T-helper 2 cell treated with Interferon-gamma antibody and Interleukin-4, amounts not matched to agents 5 μg/mL and 100 μg/mL, for 36 hours (primary cell): ENCODE data around the gene DHH.

Experiments used
- DNase-seq: peaks from one replicate; pipeline ENCODE4 v3.0.0; 2021; ENCODE audit warnings: low spot score
- H3K27ac Mint-ChIP-seq: one replicate; pipeline ENCODE4 v1.8.0; 2021; ENCODE audit warnings: mild to moderate bottlenecking, mixed read lengths
- H3K27me3 Mint-ChIP-seq: one replicate; pipeline ENCODE4 v1.8.0; 2021; ENCODE audit warnings: low read depth, mixed read lengths
- H3K36me3 Mint-ChIP-seq: one replicate; pipeline ENCODE4 v1.8.0; 2021; ENCODE audit warnings: low read depth, mixed read lengths
- H3K4me1 Mint-ChIP-seq: one replicate; pipeline ENCODE4 v1.8.0; 2021; ENCODE audit warnings: low read depth, mixed read lengths
- H3K4me3 Mint-ChIP-seq: one replicate; pipeline ENCODE4 v1.8.0; 2022; ENCODE audit warnings: mild to moderate bottlenecking, moderate library complexity, mixed read lengths
- H3K9me3 Mint-ChIP-seq: one replicate; pipeline ENCODE4 v1.8.0; 2021; ENCODE audit warnings: mixed read lengths

Gene DHH

DNA sequence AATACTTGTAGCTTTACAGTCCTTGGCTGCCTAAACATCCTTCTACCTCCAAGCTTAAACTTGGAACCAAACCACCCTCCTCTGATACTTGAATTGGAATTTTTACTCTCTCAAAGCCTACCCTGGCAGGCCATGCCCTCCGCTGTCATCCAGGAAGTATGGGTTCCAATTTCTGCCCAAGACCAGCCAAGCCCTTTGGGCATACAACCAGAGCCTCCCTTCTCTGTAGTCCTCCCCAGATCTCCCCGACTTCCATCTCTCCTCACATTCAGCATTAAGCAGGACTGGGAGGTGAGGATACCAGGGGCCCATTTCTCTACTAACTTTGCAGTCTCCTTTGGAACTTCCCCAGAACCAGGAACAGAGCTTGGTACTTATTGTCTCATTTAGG is 369 bp upstream of the DHH start:
- peaks cover 28% of the 10 kb centered on the region for H3K4me1 Mint-ChIP-seq
- no peak overlapping the region for H3K4me3 Mint-ChIP-seq
- no peaks in the 10 kb centered on the region for H3K9me3 Mint-ChIP-seq
- H3K27ac Mint-ChIP-seq, result no peak overlapping the region
- DNase-seq, result no peak
- peaks cover 13% of the 10 kb centered on the region for H3K36me3 Mint-ChIP-seq
- peaks cover 58% of the 10 kb centered on the region for H3K27me3 Mint-ChIP-seq

DNA sequence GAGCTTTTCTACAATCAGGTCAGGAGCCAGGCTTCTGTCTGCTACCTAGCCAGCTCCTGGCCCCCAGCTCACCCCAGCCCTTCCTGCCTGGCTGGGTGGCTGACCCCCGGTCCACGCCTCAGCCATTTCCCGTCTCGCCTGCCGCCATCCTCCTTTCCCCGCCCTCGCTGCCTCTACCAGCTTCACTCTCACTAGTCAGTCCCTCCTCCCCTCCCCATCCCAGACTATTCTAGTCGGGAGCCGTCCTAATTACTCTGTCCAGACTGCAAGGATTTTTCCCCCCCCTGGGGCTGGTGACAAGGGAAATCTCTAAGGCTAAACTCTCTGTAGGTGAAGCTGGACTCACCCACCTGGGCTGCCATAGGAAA is 825 bp downstream of the DHH start:
- peaks cover 32% of the 10 kb centered on the region for H3K4me1 Mint-ChIP-seq
- peaks cover 67% of the 10 kb centered on the region for H3K27me3 Mint-ChIP-seq
- peaks cover 9% of the 10 kb centered on the region for H3K36me3 Mint-ChIP-seq
- no peaks in the 10 kb centered on the region for H3K9me3 Mint-ChIP-seq
- H3K4me3 Mint-ChIP-seq, result no peak overlapping the region
- no peak for DNase-seq
- H3K27ac Mint-ChIP-seq, result no peak overlapping the region

DNA sequence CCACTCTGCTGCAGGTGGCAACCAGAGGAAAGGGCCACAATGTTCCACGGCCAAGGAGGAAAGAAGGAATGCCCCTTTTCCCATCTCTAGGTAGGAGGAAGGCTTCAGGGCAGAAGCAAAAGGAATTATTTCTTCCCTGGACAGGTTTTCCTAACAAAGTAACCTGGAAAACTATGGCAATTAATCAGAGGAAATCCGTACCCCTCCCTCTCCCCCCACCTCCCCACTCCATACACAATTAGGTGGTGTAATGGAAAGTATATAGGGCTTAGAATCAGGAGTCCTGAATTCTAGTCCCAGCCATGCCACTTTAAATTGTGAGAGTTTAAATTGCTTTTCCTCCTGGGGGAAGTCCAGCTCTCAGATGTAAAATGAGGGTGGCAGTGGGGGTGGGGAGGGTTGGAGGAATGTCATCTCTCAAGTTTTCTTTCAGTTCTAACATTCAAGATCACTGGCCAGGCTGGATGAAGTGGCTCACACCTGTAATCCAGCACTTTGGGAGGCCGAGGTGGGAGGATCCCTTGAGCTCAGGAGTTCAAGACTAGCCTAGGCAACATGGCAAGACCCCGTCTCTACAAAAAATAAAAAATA is 1.7 kb downstream of the DHH start:
- Mint-ChIP-seq H3K9me3 (no peaks in the 10 kb centered on the region), H3K4me1 (peaks cover 40% of the 10 kb centered on the region), H3K4me3 (no peak overlapping the region), H3K27me3 (peaks cover 72% of the 10 kb centered on the region), H3K36me3 (peaks cover 4% of the 10 kb centered on the region), H3K27ac (no peak overlapping the region)
- no peak for DNase-seq

DNA sequence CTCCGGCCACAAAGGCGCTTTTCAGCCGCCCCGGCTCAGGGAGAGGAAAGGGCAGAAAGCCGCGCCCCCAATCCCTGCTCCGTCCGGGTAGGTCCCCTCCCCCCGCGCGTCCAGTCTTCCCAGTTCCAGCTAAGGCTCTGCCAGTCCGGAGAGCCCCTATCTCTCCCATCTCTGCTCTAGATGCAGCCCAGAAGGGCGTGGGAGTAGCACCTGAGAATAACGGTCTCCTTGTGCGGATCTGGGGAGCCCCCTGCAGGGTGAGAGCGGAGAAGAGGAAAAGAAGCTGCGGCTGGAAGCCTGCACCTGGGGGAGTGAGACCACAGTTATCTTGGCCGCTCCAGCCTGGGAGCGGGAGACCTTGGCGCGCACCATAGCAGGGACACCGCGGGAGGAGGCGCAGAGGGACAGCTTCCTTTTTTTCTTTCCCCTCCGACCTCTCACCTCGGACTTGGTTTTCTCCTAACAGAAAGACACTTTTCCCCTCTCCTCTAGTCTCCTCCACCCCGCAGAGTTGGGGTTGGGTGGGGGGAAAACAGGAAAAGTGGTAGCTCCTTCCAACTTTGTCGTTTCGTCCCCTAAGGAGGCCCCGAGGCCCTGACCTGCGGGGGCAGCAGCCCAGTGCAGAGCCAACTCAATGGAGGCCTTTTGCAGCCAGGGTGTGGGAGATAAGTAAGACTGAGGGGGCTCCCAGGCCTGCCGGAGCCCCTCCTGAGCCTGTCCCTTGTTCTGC is 2.4 kb downstream of the DHH start:
- H3K36me3 Mint-ChIP-seq, result peaks cover 4% of the 10 kb centered on the region
- H3K27ac Mint-ChIP-seq, result no peak overlapping the region
- DNase-seq, result peak; percentile 53
- peak overlapping the region; percentile 60 for H3K4me3 Mint-ChIP-seq
- peaks cover 47% of the 10 kb centered on the region for H3K4me1 Mint-ChIP-seq
- H3K27me3 Mint-ChIP-seq, result peaks cover 72% of the 10 kb centered on the region
- H3K9me3 Mint-ChIP-seq, result no peaks in the 10 kb centered on the region

DNA sequence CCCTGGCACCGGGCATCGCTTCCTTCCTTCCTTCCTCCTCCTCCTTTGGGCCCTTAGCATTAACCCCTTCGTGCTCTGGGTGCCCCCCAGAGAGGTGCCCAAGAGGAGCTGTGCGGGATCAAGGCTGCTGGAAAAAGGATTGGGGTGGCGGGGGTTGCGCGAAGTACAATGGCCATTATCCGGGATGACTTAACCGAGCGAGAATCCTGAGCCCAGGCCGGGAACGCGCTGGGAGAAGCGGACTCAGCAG is 2.8 kb downstream of the DHH start:
- DNase-seq, result no peak
- Mint-ChIP-seq H3K4me1 (peaks cover 51% of the 10 kb centered on the region), H3K27ac (no peak overlapping the region), H3K36me3 (peaks cover 4% of the 10 kb centered on the region), H3K27me3 (peaks cover 72% of the 10 kb centered on the region), H3K9me3 (no peaks in the 10 kb centered on the region), H3K4me3 (peak overlapping the region; percentile 10)

DNA sequence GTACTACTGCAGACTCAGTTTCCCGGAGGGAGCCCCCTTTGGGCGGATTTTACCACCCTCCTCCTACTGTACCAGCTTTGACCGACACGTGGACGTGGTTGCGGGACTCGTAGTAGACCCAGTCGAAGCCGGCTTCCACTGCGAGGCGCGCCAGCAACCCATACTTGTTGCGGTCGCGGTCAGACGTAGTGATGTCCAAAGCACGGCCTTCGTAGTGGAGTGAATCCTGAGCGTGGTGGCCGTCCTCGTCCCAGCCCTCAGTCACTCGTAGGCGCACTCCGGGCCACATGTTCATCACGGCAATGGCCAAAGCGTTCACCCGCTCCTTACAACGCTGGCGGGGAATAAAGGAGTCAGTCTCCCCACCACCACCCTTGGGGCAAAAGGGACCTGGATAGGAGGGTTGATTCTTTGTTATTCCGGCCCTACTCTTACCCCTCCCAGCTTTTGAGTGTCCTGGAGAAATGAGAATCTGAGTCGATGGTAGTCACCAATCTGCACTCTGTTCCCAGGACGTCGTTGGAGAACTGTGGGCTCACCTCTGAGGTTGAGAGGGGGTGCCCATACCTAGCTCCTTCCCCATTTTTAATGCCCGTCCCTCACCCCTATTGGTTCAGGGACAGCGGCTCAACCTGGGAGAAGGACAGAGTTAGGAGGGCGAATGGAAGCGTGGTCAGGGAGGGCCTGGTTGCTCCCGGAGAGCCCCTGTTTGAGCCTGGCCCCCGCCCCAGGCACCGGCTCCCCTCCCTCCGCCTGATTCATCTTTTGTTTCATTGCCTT is 3.4 kb downstream of the DHH start:
- Mint-ChIP-seq H3K4me3 (peak overlapping the region; percentile 54), H3K4me1 (peaks cover 53% of the 10 kb centered on the region), H3K36me3 (peaks cover 4% of the 10 kb centered on the region), H3K9me3 (no peaks in the 10 kb centered on the region), H3K27me3 (peaks cover 72% of the 10 kb centered on the region), H3K27ac (no peak overlapping the region)
- DNase-seq, result no peak

DNA sequence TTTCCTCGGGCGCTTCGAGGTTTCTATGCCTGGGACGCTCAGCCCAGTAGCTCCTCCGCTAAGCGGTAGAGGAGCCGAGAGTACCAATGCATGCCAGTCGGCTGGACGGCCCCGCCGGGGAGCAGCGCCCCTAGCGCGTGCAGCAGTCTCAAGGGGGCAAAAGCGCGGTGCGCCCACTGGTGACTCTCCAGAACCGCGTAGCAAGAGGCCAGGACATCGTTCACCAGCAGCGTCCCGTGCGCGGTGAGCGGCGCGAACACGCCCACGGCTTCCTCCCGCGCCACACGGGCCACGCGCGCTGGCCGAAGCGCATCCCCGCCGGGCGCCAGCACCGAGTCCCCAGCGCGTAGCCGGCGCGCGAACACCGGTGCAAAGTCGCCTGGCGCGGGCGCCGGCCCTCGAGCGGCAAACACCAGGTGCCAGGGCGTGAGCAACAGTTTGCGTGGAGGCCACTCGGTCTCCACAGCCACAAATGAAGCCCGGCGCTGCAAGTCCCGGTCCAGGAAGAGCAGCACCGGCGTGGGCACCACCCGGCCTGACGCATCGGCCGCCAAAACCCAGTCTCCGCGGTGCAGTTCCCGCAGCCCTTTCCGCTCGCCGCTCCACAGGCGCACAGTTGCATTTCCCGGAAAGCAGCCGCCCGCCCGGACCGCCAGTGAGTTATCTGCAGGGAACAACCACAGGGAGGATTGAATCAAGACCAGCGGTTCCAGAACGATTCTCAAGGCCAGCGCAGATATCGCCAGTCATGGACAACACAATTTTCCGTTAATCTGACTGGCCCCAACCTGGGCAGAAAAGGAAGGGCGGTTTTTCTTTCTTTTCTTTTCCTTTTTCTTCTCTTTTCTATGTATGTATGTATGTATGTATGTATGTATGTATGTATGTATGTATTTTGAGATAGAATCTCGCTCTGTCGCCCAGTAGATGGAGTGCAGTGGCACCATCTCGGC is 4.5 kb downstream of the DHH start:
- Mint-ChIP-seq H3K36me3 (no peaks in the 10 kb centered on the region), H3K27ac (no peak overlapping the region), H3K27me3 (peaks cover 64% of the 10 kb centered on the region), H3K4me1 (peaks cover 53% of the 10 kb centered on the region), H3K9me3 (no peaks in the 10 kb centered on the region), H3K4me3 (peak overlapping the region; percentile 76)
- peak; percentile 41 for DNase-seq

DNA sequence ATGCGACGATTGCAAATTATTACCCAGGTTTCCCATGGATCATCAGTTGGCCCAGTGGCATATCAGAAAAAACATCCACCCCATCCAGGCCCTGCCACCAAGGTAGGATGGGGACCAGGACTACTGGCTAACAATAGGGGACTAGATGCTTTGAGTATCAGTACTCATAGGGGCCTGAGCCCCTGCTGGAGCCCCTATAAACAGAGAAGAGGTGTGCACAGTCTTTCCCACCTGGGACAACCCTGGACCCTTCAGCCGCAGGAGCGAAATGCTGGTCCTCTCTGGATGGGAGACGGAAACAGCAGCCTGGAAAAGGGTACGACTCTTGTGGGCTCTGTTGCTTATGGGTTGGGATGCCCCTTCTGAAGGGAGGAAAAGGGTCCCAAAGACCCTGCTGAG is 5.7 kb downstream of the DHH start:
- Mint-ChIP-seq H3K9me3 (no peaks in the 10 kb centered on the region), H3K36me3 (no peaks in the 10 kb centered on the region), H3K4me1 (peaks cover 53% of the 10 kb centered on the region)

DNA sequence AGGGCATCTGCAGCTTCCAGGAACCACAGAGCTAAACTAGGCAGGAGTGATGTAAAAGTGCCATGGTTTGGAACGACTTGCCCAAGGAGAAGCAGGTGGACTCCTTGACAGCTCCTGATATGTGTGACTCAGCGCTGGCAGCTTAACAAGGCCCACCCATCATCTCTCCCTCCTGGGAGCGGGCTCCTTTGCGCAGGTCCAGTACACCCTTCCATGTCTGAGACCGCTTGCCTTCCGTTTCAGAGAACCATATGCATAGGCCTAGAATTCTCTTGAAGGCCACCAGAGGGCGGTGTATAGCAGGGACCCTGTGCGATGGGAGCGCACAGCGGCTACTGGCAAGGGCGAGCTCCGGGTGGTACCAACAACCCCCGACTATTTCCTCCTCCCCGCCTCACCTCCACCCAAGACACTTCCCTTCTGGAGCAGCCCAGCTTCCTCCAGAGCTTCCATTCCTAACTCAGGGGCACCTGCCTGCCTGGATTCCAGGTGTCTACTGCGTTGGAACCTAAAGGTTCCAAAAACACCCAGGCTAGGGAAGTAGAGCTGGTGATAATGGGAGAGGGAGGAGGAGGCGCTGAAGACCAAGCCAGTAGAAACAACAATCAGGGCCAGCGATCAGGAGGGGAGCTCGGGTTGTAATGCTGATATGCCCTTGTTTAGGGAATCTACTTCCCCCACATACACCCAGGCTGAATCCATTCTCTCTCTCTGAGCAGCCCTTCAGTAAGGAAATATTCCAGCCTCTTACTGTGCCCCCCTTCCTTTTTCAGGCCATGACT is 6.3 kb downstream of the DHH start:
- DNase-seq, result peak; percentile 69
- Mint-ChIP-seq H3K4me3 (peak overlapping the region; percentile 57), H3K27me3 (peaks cover 48% of the 10 kb centered on the region), H3K9me3 (no peaks in the 10 kb centered on the region), H3K27ac (no peak overlapping the region), H3K36me3 (no peaks in the 10 kb centered on the region), H3K4me1 (peaks cover 47% of the 10 kb centered on the region)

More for the DNA sequence above, 5.7 kb downstream of the DHH start:
- Mint-ChIP-seq H3K27ac (no peak overlapping the region), H3K27me3 (peaks cover 54% of the 10 kb centered on the region), H3K4me3 (peak overlapping the region; percentile 57)
- no peak for DNase-seq

DNA sequence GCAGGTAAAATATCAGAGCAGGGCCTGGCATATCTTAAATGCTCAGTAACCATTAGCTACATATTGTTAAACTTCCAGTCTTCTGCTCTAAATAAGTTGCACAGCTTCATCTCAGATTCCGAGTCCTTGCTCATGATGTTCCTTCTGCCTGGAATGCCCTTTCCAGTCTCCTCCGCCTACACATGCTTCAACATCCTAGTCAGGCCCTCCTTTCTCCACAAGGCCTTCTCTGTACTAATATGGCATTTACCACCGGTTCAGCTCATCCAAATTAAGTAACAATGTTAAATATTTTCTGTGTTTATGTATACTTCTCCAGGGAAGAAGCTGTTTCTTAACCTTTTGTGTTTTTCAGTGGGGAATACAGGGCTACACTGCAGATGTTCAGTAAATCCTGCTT is 8.5 kb downstream of the DHH start:
- no peaks in the 10 kb centered on the region for H3K9me3 Mint-ChIP-seq
- H3K27ac Mint-ChIP-seq, result no peak overlapping the region
- DNase-seq, result no peak
- peaks cover 33% of the 10 kb centered on the region for H3K4me1 Mint-ChIP-seq
- H3K36me3 Mint-ChIP-seq, result no peaks in the 10 kb centered on the region
- peaks cover 26% of the 10 kb centered on the region for H3K27me3 Mint-ChIP-seq
- H3K4me3 Mint-ChIP-seq, result no peak overlapping the region

DNA sequence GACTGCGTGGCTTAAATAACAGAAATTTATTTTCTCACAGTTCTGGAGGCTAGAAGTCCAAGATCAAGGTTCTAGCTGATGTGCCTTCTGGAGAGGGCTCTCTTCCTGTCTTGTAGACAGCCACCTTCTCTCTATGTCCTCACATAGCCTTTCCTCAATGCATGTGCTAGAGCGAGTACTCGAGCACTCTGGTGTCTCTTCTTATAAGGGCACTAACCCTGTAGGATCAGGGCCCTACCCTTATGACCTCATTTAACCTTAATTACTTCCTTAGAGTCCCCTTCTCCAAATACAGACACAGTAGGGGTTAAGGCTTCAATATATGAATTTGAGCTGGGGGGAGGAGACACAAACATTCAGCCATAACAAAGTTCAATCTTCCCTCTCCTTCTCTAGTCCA is 10.2 kb downstream of the DHH start:
- no peak overlapping the region for H3K4me3 Mint-ChIP-seq
- DNase-seq, result no peak
- no peaks in the 10 kb centered on the region for H3K36me3 Mint-ChIP-seq
- no peaks in the 10 kb centered on the region for H3K9me3 Mint-ChIP-seq
- no peak overlapping the region for H3K27ac Mint-ChIP-seq
- peaks cover 14% of the 10 kb centered on the region for H3K27me3 Mint-ChIP-seq
- peaks cover 22% of the 10 kb centered on the region for H3K4me1 Mint-ChIP-seq

DNA sequence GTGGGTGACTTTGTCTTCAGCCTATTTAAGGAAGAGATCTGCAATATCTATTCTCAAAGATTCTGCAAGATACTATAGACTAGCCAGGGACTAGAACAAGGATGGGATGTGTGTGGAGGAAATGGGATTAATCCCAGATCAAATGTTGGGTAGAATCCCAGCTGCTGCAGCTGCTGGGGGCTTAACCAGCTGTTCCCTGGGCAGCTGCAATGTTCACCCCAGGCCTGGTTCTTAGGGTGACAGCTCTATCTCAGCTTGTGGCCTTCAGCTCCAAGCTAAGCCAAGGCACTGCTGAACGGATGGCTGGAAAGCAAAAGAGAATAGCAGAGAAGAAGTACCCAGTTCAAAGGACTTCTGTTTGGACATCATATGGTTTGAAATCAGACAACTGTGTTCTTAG is 14.8 kb downstream of the DHH start:
- no peak for DNase-seq
- no peaks in the 10 kb centered on the region for H3K4me1 Mint-ChIP-seq
- no peak overlapping the region for H3K4me3 Mint-ChIP-seq
- H3K27ac Mint-ChIP-seq, result no peak overlapping the region
- no peaks in the 10 kb centered on the region for H3K9me3 Mint-ChIP-seq
- H3K27me3 Mint-ChIP-seq, result peaks cover 2% of the 10 kb centered on the region
- no peaks in the 10 kb centered on the region for H3K36me3 Mint-ChIP-seq

DNA sequence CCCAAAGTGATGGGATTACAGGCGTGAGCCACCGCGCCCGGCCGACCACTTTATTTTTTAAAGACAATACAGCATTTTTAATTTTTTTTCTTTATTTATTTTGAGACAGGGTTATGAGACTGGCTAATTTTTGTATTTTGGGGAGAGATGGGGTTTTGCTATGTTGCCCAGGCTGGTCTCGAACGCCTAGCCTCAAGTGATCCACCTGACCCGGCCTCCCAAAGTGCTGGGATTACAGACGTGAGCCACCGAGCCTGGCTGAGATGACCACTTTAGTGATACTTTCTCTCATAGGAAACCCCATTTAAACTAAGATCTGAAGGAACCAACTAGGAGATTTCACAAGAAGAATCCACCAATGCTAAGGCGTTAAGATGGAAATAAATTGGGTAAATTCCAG is 23.6 kb downstream of the DHH start:
- Mint-ChIP-seq H3K36me3 (peaks cover 1% of the 10 kb centered on the region), H3K4me3 (no peak overlapping the region), H3K27me3 (no peaks in the 10 kb centered on the region), H3K9me3 (no peaks in the 10 kb centered on the region), H3K27ac (peak overlapping the region; percentile 17), H3K4me1 (peaks cover 28% of the 10 kb centered on the region)
- DNase-seq, result no peak
